ENCODE measurements around the gene BRMS1. TPM values are rescaled to one million over a fixed set of nuclear protein-coding genes. Genes with fewer than 3 reads are reported as not detected.
"Not testable (repeated sequence)": the region's sequence is repeated elsewhere in the genome, so short reads cannot be mapped to it uniquely, and the experiment has no call there.

The BRMS1 gene
- 60.6 and 65.2 TPM in 2 replicates for total RNA-seq

DNA sequence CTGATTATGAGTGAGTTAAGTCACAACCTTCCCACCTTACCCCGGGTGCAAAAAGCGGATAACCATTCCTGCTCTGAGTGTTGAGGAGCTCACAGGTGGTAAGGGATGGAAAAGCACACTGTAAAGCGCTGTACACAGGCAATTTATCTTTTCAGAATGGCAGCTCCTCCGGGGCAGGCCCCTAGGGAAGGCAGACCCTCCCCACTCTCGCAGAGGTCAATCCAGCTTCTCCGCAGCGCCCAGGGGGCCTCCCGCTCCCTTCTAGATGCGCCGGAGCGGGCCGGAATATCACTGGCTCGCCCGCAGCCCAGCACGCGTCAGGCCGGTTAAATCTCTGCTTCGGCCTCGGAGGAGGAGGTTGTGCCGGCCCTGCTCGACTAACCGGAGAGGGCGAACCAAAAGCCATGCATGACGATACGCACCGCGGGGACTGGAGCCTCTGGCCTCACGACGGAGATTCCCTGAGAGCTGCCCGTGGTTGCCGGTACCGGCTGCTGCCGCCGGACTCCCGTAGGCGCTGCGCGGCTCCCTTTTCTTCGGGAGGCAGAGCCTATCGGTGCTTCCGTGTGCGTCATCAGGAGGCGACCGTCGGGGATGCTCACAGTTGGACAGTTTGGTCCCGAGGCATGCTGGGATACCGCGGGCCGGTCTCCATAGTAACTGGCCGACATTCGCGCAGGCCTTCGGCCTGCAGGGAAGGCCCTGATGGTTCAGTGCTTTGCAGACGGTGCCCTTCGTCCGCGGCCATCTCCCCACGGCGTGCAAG is at the start of gene BRMS1:
Gene BRMS1 (minus strand): TSS at position 555 of the 766 bp plus-strand sequence. CDS start 2,870 bp downstream, outside the sequence.
- peak; percentile 82 for DNase-seq (ENCODE audit: extremely low read depth, low read depth, low spot score)

GRCh38 chr11:66393954-66394353 is 49.0 kb upstream of the BRMS1 start:
- DNase-seq (ENCODE audit: extremely low read depth, low read depth, low spot score), result no peak

- no peak for DNase-seq (ENCODE audit: extremely low read depth, low read depth, low spot score)
Measured at GRCh38 chr11:66391322-66391721, 46.4 kb upstream of the BRMS1 start.

- no peak for DNase-seq (ENCODE audit: extremely low read depth, low read depth, low spot score)
Measured at GRCh38 chr11:66388780-66389386, 44.0 kb upstream of the BRMS1 start.

DNA sequence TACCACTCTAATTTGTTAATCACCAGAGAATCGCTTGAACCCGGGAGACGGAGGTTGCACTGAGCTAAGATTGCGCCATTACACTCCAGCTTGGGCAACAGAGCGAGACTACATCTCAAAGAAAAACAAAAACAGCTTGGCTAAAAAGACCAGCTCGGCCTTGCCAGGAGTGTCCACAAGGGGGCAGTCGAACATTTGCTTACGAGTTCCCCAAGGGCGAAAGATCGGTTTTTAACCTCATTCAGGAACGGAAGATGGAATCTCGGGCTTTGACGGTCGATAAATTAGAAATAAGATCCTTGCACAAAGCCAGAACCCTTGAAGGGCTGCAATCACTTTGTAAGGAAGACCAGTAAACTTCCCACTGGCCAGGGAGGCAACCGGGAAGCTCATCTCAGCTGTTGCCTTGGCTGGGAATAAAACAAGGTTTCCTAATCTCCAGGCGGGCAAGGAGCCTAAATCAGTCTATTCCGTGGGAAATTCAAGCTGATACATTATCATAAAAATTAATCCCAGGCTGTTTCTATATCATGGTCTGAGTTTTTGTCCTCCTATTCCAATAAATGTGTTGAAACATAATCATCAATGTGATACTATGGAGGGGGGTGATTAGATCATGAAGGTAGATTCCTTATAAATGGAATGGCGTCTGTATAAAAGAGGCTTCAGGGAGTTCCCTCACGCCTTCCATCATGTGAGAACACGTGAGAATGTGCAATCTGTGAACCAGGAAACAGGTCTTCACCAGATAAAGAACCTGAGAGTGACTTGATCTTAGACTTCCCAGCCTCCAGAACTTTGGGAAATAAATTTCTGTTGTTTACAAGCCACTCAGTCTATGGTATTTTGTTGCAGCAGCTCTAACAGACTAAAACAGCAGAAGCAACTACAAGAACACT is 41.5 kb upstream of the BRMS1 start:
- peak; percentile 62 for DNase-seq (ENCODE audit: extremely low read depth, low read depth, low spot score)

DNA sequence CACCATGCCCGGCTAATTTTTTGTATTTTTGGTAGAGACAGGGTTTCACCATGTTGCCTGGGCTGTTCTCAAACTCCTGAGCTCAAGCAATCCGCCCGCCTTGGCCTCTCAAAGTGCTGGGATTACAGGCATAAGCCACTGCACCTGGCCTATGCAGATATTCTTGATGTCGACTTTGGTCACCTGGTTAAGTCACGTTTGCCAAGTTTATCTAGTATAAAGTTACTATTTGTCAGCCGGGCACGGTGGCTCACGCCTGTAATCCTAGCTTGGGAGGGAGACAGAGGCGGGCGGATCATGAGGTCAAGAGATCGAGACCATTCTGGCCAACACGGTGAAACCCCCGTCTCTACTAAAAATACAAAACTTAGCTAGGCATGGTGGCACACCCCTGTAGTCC is 39.4 kb upstream of the BRMS1 start:
- not testable (repeated sequence) for DNase-seq (ENCODE audit: extremely low read depth, low read depth, low spot score)

- DNase-seq (ENCODE audit: extremely low read depth, low read depth, low spot score), result not testable (repeated sequence)
Measured at GRCh38 chr11:66380264-66380663, 35.4 kb upstream of the BRMS1 start.

DNA sequence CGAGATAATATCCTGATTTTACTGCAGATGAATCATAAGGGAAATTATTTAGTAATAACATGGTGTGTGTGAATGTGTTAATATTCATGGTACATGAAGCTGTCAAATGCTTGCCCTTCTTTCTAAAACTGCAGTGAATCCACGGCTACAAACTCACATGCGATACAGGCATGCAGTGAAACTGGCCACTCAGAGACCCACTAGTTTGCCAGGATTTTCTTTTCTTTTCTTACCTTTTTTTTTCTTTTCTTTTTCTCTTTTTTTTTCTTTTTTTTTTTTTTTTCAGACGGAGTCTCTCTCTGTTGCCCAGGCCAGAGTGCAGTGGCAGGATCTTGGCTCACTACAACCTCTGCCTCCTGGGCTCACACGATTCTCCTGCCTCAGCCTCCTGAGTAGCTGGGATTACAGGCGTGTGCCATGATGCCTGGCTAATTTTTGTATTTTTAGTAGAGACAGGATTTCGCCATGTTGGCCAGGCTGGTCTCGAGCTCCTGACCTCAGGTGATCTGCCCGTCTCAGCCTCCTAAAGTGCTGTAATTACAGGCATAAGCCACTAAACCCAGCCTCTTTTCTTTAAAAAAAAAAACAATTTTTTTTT is 28.9 kb upstream of the BRMS1 start:
- DNase-seq (ENCODE audit: extremely low read depth, low read depth, low spot score), result not testable (repeated sequence)

DNA sequence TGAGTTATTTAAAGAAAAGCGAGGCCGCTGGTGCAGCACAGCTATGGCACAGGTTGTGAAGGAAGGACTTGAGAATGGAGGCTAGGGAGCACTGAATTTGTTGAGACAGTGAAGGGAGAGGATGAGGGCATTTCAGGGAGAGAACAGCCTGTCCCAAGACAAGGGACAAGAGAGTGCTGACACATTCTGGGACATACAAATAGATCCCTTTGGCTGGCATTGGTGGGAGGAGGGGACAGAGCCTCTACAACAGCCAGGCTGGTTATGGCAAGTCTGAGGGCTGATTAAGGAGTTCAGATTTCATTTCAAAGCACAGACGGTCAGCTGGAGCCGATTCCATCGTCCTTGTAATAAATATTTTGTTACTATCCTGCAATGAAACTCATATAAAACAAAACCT is 28.4 kb upstream of the BRMS1 start:
- DNase-seq (ENCODE audit: extremely low read depth, low read depth, low spot score), result no peak

DNA sequence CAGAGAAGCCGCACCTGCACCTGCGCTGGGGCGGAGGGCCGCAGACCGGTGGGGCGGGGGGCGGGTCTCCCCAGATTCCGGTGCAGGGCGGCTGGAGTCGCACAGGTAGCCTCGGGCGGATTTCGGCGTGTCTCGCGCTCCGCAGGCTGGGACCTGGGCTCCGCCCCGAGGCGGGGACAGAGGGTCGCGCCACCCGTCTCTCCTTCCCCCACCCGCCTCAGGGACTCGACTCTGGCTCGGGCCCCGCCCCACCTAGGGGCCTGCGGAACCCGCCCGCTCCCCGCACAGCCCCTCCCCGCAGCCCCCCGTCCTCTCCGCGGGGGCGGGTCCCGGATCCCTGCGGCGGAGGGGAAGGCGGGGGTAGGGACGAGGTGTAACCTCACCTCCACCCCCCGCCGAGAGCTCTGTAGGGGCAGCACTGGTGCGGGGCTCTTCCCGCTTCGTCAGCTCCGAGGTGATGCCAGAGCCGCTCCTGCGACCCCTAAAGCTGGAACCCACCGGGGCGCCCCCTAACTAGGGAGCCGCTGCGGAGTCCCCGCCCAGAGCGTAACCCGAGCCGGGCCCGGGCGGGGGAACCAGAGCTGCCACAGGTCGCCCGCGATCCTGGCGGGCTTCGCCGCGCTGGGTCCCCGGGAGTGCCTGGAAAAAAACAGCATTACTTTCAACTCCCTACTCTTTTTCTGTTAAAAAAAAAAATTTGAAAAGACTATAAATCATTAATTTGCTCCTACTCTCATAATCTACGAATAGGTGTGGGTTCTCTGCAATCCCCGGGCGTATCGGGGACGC is 26.9 kb upstream of the BRMS1 start, which contains the start of gene SLC29A2:
Gene SLC29A2 (minus strand): TSS at position 134 of the 789 bp plus-strand sequence. CDS start 169 bp downstream, outside the sequence.
- no peak for DNase-seq (ENCODE audit: extremely low read depth, low read depth, low spot score)

- no peak for DNase-seq (ENCODE audit: extremely low read depth, low read depth, low spot score)
Measured at GRCh38 chr11:66369073-66369894, 24.4 kb upstream of the BRMS1 start.

- DNase-seq (ENCODE audit: extremely low read depth, low read depth, low spot score), result no peak
Measured at GRCh38 chr11:66368484-66368883, 23.6 kb upstream of the BRMS1 start.

DNA sequence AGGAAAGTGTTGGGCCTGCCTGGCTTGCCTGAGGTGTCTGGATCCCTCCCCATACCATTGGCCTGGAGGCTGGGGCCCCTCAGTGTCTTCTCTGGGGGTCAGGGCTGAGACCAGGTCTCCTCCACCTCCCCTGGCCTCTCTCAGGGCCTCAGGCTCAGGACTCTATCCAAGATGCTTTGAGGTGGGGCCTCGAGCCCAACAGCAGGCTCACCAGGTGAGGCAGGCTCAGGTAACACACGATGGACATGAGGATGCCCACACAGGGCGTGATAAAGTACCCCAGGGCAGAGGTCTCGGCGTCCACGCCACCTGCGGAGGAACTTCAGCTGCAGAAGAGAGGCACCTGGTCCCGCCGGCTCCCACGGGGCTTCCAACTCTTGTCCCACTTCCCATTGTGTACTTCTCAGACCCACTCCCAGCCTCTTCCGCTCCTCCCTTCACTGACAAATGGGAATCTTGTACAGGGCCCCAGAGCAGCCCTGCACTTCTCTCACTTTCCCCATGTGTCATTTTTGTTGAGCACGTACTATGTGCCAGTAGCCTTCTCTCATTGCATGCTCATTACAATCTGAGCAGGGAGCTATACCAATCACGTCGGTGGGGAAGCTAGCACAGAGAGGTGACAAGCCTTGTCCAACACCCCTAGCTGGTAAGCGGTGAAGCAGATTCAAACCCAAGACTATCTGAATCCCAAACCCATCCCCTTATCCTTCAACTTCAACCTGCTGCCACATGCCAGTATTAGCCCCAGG is 22.8 kb upstream of the BRMS1 start:
- no peak for DNase-seq (ENCODE audit: extremely low read depth, low read depth, low spot score)

DNA sequence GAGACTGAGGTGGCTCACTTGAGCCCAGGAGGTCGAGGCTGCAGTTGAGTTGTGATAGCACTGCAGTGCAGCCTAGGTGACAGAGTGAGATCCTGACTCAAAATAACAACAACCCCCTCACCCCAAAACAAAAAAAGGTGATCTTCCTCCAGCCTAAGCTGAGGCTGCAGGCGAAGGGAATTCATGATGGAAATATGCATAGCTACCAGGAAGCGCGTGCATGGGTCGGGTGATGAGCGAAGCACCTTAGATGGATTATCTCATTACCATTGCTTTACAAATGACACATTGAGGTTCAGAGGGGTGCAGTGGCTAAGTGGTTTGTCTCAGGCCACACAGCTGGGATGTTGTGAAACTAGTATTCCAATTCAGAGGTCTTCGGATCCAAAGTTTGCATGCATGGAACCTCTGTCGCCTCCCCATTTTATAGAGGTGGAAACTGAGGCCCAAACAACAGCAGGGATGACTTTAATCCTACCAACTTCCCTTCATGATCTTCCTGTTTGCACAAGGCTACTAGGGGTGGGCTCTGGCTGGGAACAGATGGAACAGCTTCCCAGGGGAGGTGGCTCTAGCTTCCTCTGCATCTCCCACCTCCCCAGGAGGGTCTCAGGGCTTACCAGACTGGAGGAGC is 22.1 kb upstream of the BRMS1 start:
- DNase-seq (ENCODE audit: extremely low read depth, low read depth, low spot score), result no peak

- DNase-seq (ENCODE audit: extremely low read depth, low read depth, low spot score), result no peak
Measured at GRCh38 chr11:66365711-66366619, 21.1 kb upstream of the BRMS1 start.

DNA sequence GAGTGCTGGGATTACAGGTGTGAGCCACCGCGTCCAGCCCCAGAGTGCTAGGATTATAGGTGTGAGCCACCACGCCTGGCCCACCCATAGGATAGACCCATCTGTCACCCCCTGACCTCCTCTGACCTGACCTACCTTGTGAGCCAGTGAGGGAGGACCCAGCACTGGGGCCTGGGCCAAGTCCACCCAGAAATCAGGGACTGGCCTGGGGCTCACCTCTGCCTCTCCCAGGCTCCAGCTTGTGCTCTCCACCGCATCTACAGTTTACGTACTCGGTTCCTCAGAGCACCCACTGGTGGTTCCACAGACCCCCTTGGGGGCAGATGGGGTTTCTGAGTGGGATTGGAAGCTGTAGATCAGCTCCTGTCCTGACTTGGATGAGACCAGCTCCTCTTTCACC is 20.3 kb upstream of the BRMS1 start:
- DNase-seq (ENCODE audit: extremely low read depth, low read depth, low spot score), result no peak

All from glomerular endothelial cell (primary cell).